ENCODE results near the gene TRIM54.

DNA sequence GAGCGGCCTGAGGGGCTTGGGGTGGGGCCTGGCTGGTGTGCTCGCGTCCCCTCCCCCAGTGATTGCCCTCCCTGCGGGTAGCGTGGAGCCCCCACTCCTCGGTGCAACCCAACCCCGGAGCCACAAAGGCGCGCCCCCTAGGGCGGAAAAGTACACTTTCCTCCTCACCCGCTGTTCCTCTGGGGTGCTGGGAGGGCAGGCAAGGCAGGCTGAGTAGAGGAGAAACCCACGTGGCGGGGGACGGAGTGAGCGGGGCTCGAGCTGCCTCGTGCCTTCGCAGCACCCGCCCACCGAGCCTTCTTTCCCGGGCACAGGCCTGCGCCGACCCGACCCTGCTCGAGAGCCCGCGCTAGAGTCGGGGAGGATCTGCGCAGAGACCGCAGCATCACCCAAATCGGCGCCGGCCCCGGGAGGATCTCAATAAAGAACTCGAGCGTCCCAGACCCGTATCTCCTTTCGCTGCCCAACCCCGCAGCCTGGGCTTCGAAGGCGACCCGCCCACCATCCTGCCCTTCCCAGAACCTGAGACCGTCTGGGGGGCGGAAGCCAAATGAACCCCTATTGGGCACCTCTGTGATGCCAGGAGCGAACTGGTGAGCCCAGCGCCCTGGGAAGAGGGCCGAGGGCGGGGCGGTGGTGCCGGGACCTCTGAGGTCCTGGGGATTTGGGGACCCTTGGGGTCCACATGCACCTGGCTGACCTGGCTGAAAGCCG lies 24.5 kb downstream of the TRIM54 start:
- no peak for TF ChIP-seq POLR2A (IDR thresholded peaks at IDR 0.05; ENCODE audit: low read depth, low read length)
- no peak for TF ChIP-seq TAF1 (IDR thresholded peaks at IDR 0.05; ENCODE audit: low read depth, low read length)
- TF ChIP-seq POU2F2 (IDR thresholded peaks at IDR 0.05; ENCODE audit: low read depth, low read length): no peak
- no peak for TF ChIP-seq POLR2AphosphoS5 (IDR thresholded peaks at IDR 0.05; ENCODE audit: low read depth, low read length)
- no peak for TF ChIP-seq SPI1 (IDR thresholded peaks at IDR 0.05; ENCODE audit: low read depth, low read length)

All from GM12891 (cell line).